Measurements from ENCODE around the gene CYP26B1.

CYP26B1 gene

GRCh38 chr2:72154386-72154975 is 6.8 kb upstream of the CYP26B1 start:
- DNase-seq: no peak

- no peak for DNase-seq
Observed at GRCh38 chr2:72153924-72154323, 6.3 kb upstream of the CYP26B1 start.

GRCh38 chr2:72153026-72153791 is 5.5 kb upstream of the CYP26B1 start:
- no peak for DNase-seq

GRCh38 chr2:72150861-72151356 is 3.2 kb upstream of the CYP26B1 start:
- no peak for DNase-seq

- peak; percentile 94 for DNase-seq
Observed at GRCh38 chr2:72150157-72150860, 2.6 kb upstream of the CYP26B1 start.

- no peak for DNase-seq
Observed at GRCh38 chr2:72149556-72150156, 2.0 kb upstream of the CYP26B1 start.

- peak; percentile 89 for DNase-seq
Observed at GRCh38 chr2:72148837-72149555, 1.3 kb upstream of the CYP26B1 start.

- DNase-seq: peak; percentile 87
Observed at GRCh38 chr2:72148003-72148836, 558 bp upstream of the CYP26B1 start.

GRCh38 chr2:72146347-72147302 is 1.0 kb downstream of the CYP26B1 start:
- DNase-seq: no peak

- no peak for DNase-seq
Observed at GRCh38 chr2:72145658-72146329, 1.9 kb downstream of the CYP26B1 start.

GRCh38 chr2:72145289-72145657 is 2.4 kb downstream of the CYP26B1 start:
- DNase-seq: peak; percentile 100

GRCh38 chr2:72144632-72145288 is 2.9 kb downstream of the CYP26B1 start:
- peak; percentile 100 for DNase-seq

- DNase-seq: no peak
Observed at GRCh38 chr2:72144274-72144631, 3.4 kb downstream of the CYP26B1 start.

GRCh38 chr2:72143441-72144273 is 4.0 kb downstream of the CYP26B1 start:
- no peak for DNase-seq

- no peak for DNase-seq
Observed at GRCh38 chr2:72142570-72143440, 4.9 kb downstream of the CYP26B1 start.

GRCh38 chr2:72141881-72142451 is 5.7 kb downstream of the CYP26B1 start:
- DNase-seq: no peak

GRCh38 chr2:72141032-72141645 is 6.5 kb downstream of the CYP26B1 start:
- no peak for DNase-seq

All from 8988T (cell line).